Stimulated activated effector memory CD8-positive, alpha-beta T cell treated with anti-CD3 and anti-CD28 coated beads, Interleukin-12 subunit alpha, Interleukin-12 subunit beta, amount 100 ng/mL, for 72 hours (primary cell): ENCODE data around the gene ADGRF4.

ENCODE experiments used
- ATAC-seq: fragments of 150-1000 bp; cut with Tn5 transposase; 2 replicates; pipeline ENCODE4 v1.10.0; 2021
- DNase-seq, 2 donors: peaks; one replicate each; pipeline ENCODE4 v3.0.0; 2021 to 2022; ENCODE audit warnings: low spot score in 2 of 2
- H3K27ac Mint-ChIP-seq: one replicate; pipeline ENCODE4 v1.8.0; 2022; ENCODE audit warnings: mild to moderate bottlenecking, mixed read lengths
- H3K36me3 Mint-ChIP-seq: one replicate; pipeline ENCODE4 v1.8.0; 2022; ENCODE audit warnings: mild to moderate bottlenecking, mixed read lengths
- H3K4me1 Mint-ChIP-seq: one replicate; pipeline ENCODE4 v1.8.0; 2022; ENCODE audit warnings: mixed read lengths
- H3K4me3 Mint-ChIP-seq: one replicate; pipeline ENCODE4 v1.8.0; 2022; ENCODE audit warnings: mild to moderate bottlenecking, mixed read lengths
- H3K9me3 Mint-ChIP-seq: one replicate; pipeline ENCODE4 v1.8.0; 2022; ENCODE audit warnings: mixed read lengths

ADGRF4 gene

GRCh38 chr6:47674673-47675072 lies 23.7 kb upstream of the ADGRF4 start:
- no peak for ATAC-seq
- no peak overlapping the region for H3K4me3 Mint-ChIP-seq
- H3K9me3 Mint-ChIP-seq, result no peaks in the 10 kb centered on the region
- no peaks in the 10 kb centered on the region for H3K4me1 Mint-ChIP-seq
- H3K36me3 Mint-ChIP-seq, result no peaks in the 10 kb centered on the region
- no peak overlapping the region for H3K27ac Mint-ChIP-seq
- DNase-seq, result no peak

GRCh38 chr6:47677381-47678100 lies 20.8 kb upstream of the ADGRF4 start:
- no peaks in the 10 kb centered on the region for H3K4me1 Mint-ChIP-seq
- no peaks in the 10 kb centered on the region for H3K36me3 Mint-ChIP-seq
- no peak overlapping the region for H3K4me3 Mint-ChIP-seq
- ATAC-seq (no peak), DNase-seq (no peak)
- no peak overlapping the region for H3K27ac Mint-ChIP-seq
- H3K9me3 Mint-ChIP-seq, result no peaks in the 10 kb centered on the region

DNA sequence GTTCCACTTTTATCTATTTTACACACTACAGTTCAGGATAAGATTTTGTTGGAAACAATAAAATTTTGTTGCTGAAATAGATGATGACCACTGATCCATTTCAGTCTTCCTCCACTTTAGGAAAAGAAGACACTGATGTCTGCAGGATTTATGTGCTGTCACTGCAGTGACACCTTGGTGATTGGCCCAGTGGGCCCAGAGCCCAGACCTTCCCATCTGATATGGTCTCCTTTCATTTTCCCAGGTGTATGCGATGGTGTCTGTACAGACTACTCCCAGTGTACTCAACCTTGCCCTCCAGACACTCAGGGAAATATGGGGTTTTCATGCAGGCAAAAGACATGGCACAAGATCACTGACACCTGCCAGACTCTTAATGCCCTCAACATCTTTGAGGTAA lies 19.6 kb upstream of the ADGRF4 start:
- ATAC-seq, result peak; percentile 16
- no peaks in the 10 kb centered on the region for H3K36me3 Mint-ChIP-seq
- H3K9me3 Mint-ChIP-seq, result no peaks in the 10 kb centered on the region
- no peaks in the 10 kb centered on the region for H3K4me1 Mint-ChIP-seq
- no peak overlapping the region for H3K4me3 Mint-ChIP-seq
- H3K27ac Mint-ChIP-seq, result no peak overlapping the region
- no peak for DNase-seq

DNA sequence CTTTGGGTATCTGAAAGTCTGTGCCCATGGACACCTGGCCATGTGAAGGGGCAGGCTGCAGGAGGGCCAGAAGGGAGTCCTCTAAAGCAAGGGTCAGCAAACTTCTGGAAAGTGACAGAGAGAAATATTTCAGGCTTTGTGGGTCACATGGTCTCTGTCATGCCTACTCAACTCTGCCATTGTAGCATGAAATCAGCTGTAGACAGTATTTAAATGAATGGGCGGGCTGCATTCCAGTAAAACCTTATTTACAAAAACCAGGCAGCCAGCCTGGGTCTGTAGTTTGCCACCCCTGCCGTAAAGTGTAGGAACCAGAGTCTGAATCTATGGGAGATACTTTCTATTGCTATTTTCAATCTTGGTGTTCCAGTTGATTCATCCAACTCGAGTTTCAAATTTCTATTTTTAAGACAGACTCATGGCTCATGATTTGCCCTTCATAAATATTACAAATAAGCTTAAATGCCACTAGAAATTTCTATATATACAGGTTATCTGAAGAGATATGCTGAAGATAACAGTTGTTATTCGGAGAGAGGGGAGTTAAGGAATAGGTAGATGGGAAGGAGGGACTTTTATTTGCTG lies 19.0 kb upstream of the ADGRF4 start:
- Mint-ChIP-seq H3K4me1 (no peaks in the 10 kb centered on the region), H3K27ac (no peak overlapping the region), H3K4me3 (no peak overlapping the region), H3K9me3 (no peaks in the 10 kb centered on the region), H3K36me3 (no peaks in the 10 kb centered on the region)
- ATAC-seq (no peak), DNase-seq (no peak)

- no peaks in the 10 kb centered on the region for H3K4me1 Mint-ChIP-seq
- ATAC-seq (no peak), DNase-seq (no peak)
- no peak overlapping the region for H3K27ac Mint-ChIP-seq
- H3K36me3 Mint-ChIP-seq, result no peaks in the 10 kb centered on the region
- H3K9me3 Mint-ChIP-seq, result no peaks in the 10 kb centered on the region
- no peak overlapping the region for H3K4me3 Mint-ChIP-seq
Observed at GRCh38 chr6:47680051-47680450, 18.3 kb upstream of the ADGRF4 start.

DNA sequence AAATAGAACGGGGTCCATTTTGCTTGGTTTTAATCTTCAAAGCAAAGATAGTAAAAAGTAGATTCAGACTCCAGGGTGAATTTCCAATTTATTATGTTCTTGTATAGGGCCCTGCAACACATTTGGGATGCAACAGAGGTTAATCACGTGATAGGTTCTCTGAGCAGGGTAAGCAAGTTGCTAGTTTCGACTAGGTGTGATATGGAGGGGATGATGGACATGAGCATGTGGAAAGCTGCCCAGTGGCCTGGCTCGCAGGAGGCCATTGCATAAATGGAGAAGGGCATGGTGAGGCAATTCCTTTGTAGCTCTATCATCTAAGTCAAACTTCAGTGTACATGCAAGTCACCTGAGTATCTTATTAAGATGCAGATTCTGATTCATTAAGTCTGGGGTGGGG lies 17.7 kb upstream of the ADGRF4 start:
- ATAC-seq (no peak), DNase-seq (no peak)
- H3K9me3 Mint-ChIP-seq, result no peaks in the 10 kb centered on the region
- H3K4me3 Mint-ChIP-seq, result no peak overlapping the region
- H3K4me1 Mint-ChIP-seq, result no peaks in the 10 kb centered on the region
- no peaks in the 10 kb centered on the region for H3K36me3 Mint-ChIP-seq
- no peak overlapping the region for H3K27ac Mint-ChIP-seq

GRCh38 chr6:47681201-47681990 lies 17.0 kb upstream of the ADGRF4 start:
- H3K4me3 Mint-ChIP-seq, result no peak overlapping the region
- no peaks in the 10 kb centered on the region for H3K9me3 Mint-ChIP-seq
- no peak overlapping the region for H3K27ac Mint-ChIP-seq
- H3K4me1 Mint-ChIP-seq, result no peaks in the 10 kb centered on the region
- ATAC-seq, result no peak
- no peaks in the 10 kb centered on the region for H3K36me3 Mint-ChIP-seq
- no peak for DNase-seq

DNA sequence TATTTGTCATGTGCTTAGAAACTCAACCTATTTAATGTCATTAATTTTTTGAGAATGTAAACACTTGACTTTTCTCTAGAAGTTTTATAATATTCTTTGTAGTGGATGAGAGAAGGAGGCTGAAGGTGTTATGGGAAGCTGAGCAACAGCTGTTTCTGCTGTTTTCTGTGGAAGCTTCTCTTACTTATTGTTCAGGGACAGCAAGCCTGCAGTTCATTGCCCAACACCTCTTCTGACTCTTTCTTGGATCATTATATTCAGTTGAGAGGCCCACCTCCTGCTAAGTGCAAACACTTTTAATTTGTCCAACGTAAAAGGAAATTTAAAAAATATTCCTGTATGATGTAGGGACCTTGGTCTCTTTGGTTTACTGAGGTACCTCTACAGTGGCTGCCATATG lies 12.0 kb upstream of the ADGRF4 start:
- Mint-ChIP-seq H3K27ac (no peak overlapping the region), H3K9me3 (no peaks in the 10 kb centered on the region), H3K36me3 (no peaks in the 10 kb centered on the region), H3K4me3 (no peak overlapping the region), H3K4me1 (no peaks in the 10 kb centered on the region)
- DNase-seq, result no peak
- ATAC-seq, result no peak

- Mint-ChIP-seq H3K4me3 (no peak overlapping the region), H3K36me3 (no peaks in the 10 kb centered on the region), H3K27ac (no peak overlapping the region), H3K4me1 (no peaks in the 10 kb centered on the region), H3K9me3 (no peaks in the 10 kb centered on the region)
- DNase-seq (no peak), ATAC-seq (no peak)
Observed at GRCh38 chr6:47687432-47687831, 10.9 kb upstream of the ADGRF4 start.

DNA sequence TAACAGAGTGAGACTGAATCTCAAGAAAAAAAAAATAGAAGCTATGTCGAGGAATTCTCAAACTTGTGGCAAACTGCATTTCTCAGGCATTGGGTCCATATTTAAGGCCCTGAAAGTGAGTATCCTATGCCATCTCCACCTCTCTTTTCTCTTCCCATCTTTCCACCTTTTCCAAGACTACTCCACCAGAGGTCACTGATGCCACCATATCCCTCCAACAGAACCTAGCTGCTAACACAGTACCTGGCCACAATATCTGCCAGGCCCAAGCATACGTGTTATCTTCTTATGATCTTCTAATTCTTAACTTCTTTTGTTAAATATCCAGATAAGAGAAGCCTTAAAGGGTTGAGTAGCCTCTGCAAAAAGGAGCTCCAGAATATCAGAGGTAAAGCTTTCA lies 8.2 kb upstream of the ADGRF4 start:
- DNase-seq (no peak), ATAC-seq (no peak)
- no peaks in the 10 kb centered on the region for H3K4me1 Mint-ChIP-seq
- H3K36me3 Mint-ChIP-seq, result no peaks in the 10 kb centered on the region
- no peaks in the 10 kb centered on the region for H3K9me3 Mint-ChIP-seq
- no peak overlapping the region for H3K27ac Mint-ChIP-seq
- no peak overlapping the region for H3K4me3 Mint-ChIP-seq

DNA sequence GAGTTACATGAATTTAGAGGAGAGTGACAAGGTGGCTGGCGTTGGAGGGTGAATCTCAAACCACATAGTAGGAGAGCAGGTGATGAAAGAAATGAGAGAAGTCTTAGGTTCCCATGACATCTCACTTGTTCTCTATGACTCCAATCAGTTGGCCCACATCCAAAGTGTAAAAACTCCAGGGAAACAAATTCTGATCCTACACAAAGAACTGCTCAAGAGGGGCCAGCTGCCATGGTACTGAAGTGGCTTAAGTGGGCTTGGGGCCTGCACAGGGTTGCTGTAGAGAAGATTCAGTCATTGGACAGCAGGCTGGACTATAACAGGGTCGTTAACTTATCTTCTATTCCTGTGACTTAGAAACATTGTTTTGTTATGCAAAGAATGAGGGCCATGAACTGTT lies 7.6 kb upstream of the ADGRF4 start:
- Mint-ChIP-seq H3K27ac (no peak overlapping the region), H3K4me3 (no peak overlapping the region)
- no peak for ATAC-seq

DNA sequence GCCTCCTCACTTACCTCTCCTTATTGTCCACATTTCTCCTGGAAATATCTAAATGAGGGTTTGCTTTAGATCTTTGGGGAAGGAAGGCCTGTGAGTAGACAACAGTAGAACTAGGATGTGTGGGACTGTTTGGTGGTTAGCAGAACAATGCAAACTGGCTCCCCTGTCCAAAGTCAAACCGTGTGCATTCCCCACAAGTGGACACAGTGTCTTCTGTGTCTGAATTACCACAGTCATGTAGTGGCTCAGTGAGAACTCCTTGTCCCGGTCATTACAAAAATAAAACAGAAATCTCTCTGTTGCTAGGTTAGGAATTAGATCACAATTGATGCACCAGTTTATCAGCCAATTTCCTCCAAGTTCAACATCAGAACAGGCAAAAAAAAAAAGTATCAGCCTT lies 455 bp upstream of the ADGRF4 start:
- Mint-ChIP-seq H3K4me3 (no peak overlapping the region), H3K4me1 (no peaks in the 10 kb centered on the region), H3K9me3 (no peaks in the 10 kb centered on the region), H3K36me3 (no peaks in the 10 kb centered on the region), H3K27ac (no peak overlapping the region)
- DNase-seq, result no peak
- ATAC-seq, result no peak

More for the DNA sequence above, 7.6 kb upstream of the ADGRF4 start:
- no peak for DNase-seq
- Mint-ChIP-seq H3K36me3 (no peaks in the 10 kb centered on the region), H3K4me1 (no peaks in the 10 kb centered on the region), H3K9me3 (no peaks in the 10 kb centered on the region)

- DNase-seq (no peak), ATAC-seq (no peak)
- Mint-ChIP-seq H3K36me3 (no peaks in the 10 kb centered on the region), H3K9me3 (no peaks in the 10 kb centered on the region), H3K4me1 (no peaks in the 10 kb centered on the region), H3K27ac (no peak overlapping the region), H3K4me3 (no peak overlapping the region)
Observed at GRCh38 chr6:47700053-47700452, 1.7 kb downstream of the ADGRF4 start.

DNA sequence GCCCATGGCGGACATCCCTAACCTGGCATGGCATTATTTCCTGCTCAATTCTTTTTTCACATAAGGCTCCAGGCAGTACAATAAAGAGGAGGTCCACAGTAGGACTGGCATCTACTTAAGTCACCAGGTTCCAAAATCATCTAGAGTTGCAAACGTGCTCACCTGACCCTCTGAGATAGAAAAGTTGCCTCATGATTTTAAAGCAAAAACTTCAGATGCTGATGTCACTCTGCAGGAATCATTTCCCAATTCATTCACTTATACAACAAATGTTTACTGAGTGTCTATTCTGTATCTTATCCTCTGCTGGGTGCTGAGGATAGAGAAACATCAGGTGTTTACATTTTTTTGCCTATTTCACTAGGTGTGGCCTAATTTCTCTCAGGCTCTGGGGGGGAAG lies 2.2 kb downstream of the ADGRF4 start:
- Mint-ChIP-seq H3K27ac (no peak overlapping the region), H3K4me1 (no peaks in the 10 kb centered on the region), H3K4me3 (no peak overlapping the region), H3K36me3 (no peaks in the 10 kb centered on the region), H3K9me3 (no peaks in the 10 kb centered on the region)
- no peak for DNase-seq
- ATAC-seq, result no peak

DNA sequence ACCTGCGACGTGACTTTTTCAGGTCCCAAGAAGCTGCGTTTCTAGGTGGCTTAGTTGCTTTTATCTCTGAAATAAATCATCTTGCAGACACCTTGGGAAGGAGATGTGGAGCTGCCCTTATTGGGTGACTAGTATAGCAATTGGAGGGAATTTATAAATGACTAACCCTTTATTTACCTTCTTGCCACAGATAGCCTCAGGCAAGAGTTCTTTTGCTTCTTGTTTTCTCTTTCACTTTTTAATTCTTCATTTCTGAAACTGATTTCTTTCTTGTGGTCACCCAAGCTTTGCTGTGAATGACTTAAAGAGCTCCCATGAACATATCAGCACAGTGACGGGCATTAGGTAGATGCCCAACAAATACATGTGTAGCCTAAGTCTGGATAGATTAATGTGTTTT lies 3.0 kb downstream of the ADGRF4 start:
- ATAC-seq (peak; percentile 55), DNase-seq (no peak)
- Mint-ChIP-seq H3K4me3 (no peak overlapping the region), H3K4me1 (no peaks in the 10 kb centered on the region), H3K9me3 (no peaks in the 10 kb centered on the region), H3K36me3 (no peaks in the 10 kb centered on the region), H3K27ac (no peak overlapping the region)

DNA sequence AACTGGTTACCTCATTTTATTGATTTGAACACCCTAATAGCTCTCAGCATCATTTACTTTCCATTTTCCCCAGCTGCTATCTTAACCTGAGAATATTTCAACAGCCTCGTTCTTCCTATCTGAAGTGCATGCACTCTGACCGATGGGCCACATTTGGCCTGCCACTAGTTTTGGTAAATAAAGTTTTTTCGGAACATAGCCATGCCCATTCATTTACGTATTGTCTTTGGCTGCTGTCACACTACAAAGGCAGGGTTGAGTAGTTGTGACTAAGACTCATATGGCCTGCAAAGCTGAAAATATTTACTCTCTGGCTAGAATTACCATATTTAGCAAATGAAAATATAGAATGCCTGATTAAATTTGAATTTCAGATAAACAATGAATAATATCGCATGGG lies 10.8 kb downstream of the ADGRF4 start:
- no peak for ATAC-seq
- Mint-ChIP-seq H3K36me3 (no peaks in the 10 kb centered on the region), H3K4me1 (no peaks in the 10 kb centered on the region), H3K4me3 (no peak overlapping the region), H3K27ac (no peak overlapping the region), H3K9me3 (no peaks in the 10 kb centered on the region)
- DNase-seq, result no peak
